GM23338 (cell line): ENCODE data around the gene GPR4. TPM values are rescaled to one million over a fixed set of nuclear protein-coding genes. Genes with fewer than 3 reads are reported as not detected.

ENCODE experiments used
- ATAC-seq: fragments of 200-7000 bp; cut with Tn5 transposase; 3 replicates; pipeline ENCODE4 v1.9.1; 2020
- DNase-seq: peaks from one replicate; pipeline ENCODE4 v3.0.0-alpha.2; 2015; ENCODE audit warnings: low spot score
- H2AFZ ChIP-seq: fragments of 200-600 bp; sonication (generic); 2 replicates; pipeline ENCODE4 v1.8.0; 2016; ENCODE audit warnings: antibody characterized with exemption, mild to moderate bottlenecking, moderate library complexity
- H3F3A ChIP-seq: fragments of 200-600 bp; sonication (generic); replicated peaks from 2 replicates; pipeline ENCODE4 v1.8.0; 2017; ENCODE audit warnings: antibody characterized with exemption, mixed run types, low read depth
- H3K27ac ChIP-seq: fragments of 200-600 bp; sonication (generic); 2 replicates; pipeline ENCODE4 v1.6.1; 2016; ENCODE audit warnings: low read depth
- H3K27me3 ChIP-seq: fragments of 200-600 bp; sonication (generic); 2 replicates; pipeline ENCODE4 v1.8.0; 2016; ENCODE audit warnings: mild to moderate bottlenecking, mixed run types, moderate library complexity; ENCODE audit not compliant: insufficient read depth
- H3K36me3 ChIP-seq: fragments of 200-600 bp; sonication (generic); 2 replicates; pipeline ENCODE4 v1.8.0; 2016; ENCODE audit warnings: mild to moderate bottlenecking; ENCODE audit not compliant: insufficient read depth
- H3K4me1 ChIP-seq: fragments of 200-600 bp; sonication (generic); 2 replicates; pipeline ENCODE4 v1.8.0; 2016; ENCODE audit warnings: mild to moderate bottlenecking, moderate library complexity; ENCODE audit not compliant: insufficient read depth
- H3K4me2 ChIP-seq: fragments of 200-600 bp; sonication (generic); 2 replicates; pipeline ENCODE4 v1.7.1; 2017; ENCODE audit warnings: mixed run types
- H3K4me3 ChIP-seq: fragments of 200-600 bp; sonication (generic); 2 replicates; pipeline ENCODE4 v1.6.1; 2016; ENCODE audit warnings: mixed run types
- H3K79me2 ChIP-seq: fragments of 200-600 bp; sonication (generic); replicated peaks from 2 replicates; pipeline ENCODE4 v1.8.0; 2017; ENCODE audit warnings: mild to moderate bottlenecking; ENCODE audit not compliant: insufficient read depth
- H3K9me2 ChIP-seq: fragments of 200-600 bp; sonication (generic); 2 replicates; pipeline ENCODE4 v1.8.0; 2017; ENCODE audit not compliant: insufficient read depth
- H4K20me1 ChIP-seq: fragments of 200-600 bp; sonication (generic); replicated peaks from 2 replicates; pipeline ENCODE4 v1.8.0; 2017; ENCODE audit warnings: mild to moderate bottlenecking; ENCODE audit not compliant: insufficient read depth
- H3K27ac Mint-ChIP-seq: 2 replicates; pipeline ENCODE4 v1.8.0; 2020; ENCODE audit warnings: inconsistent platforms, mild to moderate bottlenecking, moderate library complexity, mixed read lengths
- H3K27me3 Mint-ChIP-seq: 3 replicates; pipeline ENCODE4 v1.8.0; 2022; ENCODE audit warnings: low read depth, mild to moderate bottlenecking, moderate library complexity, mixed read lengths, inconsistent platforms; ENCODE audit not compliant: insufficient read depth, poor library complexity
- H3K36me3 Mint-ChIP-seq: 3 replicates; pipeline ENCODE4 v1.8.0; 2021; ENCODE audit warnings: low read depth, mild to moderate bottlenecking, inconsistent platforms, moderate library complexity, mixed read lengths
- H3K4me1 Mint-ChIP-seq: 3 replicates; pipeline ENCODE4 v1.8.0; 2020; ENCODE audit warnings: mild to moderate bottlenecking, inconsistent platforms, mixed read lengths
- H3K4me3 Mint-ChIP-seq: 3 replicates; pipeline ENCODE4 v1.8.0; 2021; ENCODE audit warnings: moderate library complexity, mild to moderate bottlenecking, inconsistent platforms, mixed read lengths
- H3K9me3 Mint-ChIP-seq: 3 replicates; pipeline ENCODE4 v1.8.0; 2020; ENCODE audit warnings: moderate library complexity, mild to moderate bottlenecking, inconsistent platforms, mixed read lengths
- CREB1 ChIP-seq: fragments of 250-450 bp; sonication (Bioruptor Pico); IDR thresholded peaks from 2 replicates; pipeline ENCODE4 v1.5.0; 2020; ENCODE audit warnings: low read depth, mild to moderate bottlenecking, moderate library complexity
- EZH2 ChIP-seq: fragments of 200-600 bp; sonication (generic); IDR thresholded peaks from one replicate; pipeline ENCODE4 v1.8.0; 2017; ENCODE audit warnings: antibody characterized with exemption, mild to moderate bottlenecking, low read depth; ENCODE audit not compliant: unreplicated experiment
- EZH2phosphoT487 ChIP-seq: fragments of 200-600 bp; sonication (generic); IDR thresholded peaks from one replicate; pipeline ENCODE4 v1.8.1; 2018; ENCODE audit warnings: antibody characterized with exemption; ENCODE audit not compliant: unreplicated experiment
- JUNB ChIP-seq: IDR thresholded peaks from one replicate; pipeline ENCODE4 v1.6.1; 2016; ENCODE audit warnings: antibody characterized with exemption; ENCODE audit not compliant: unreplicated experiment
- NANOG ChIP-seq: IDR thresholded peaks from 2 replicates; pipeline ENCODE4 v1.6.1; 2016; ENCODE audit warnings: antibody characterized with exemption, borderline replicate concordance
- POLR2AphosphoS5 ChIP-seq: IDR thresholded peaks from 2 replicates; pipeline ENCODE4 v1.6.1; 2016; ENCODE audit warnings: antibody characterized with exemption, low read depth
- STAT1 ChIP-seq: IDR thresholded peaks from one replicate; pipeline ENCODE4 v1.6.1; 2016; ENCODE audit warnings: antibody characterized with exemption; ENCODE audit not compliant: unreplicated experiment
- ZNF114 ChIP-seq: fragments of 250-450 bp; sonication (Bioruptor Pico); IDR thresholded peaks from 2 replicates; pipeline ENCODE4 v1.5.0; 2020; ENCODE audit warnings: mild to moderate bottlenecking, moderate library complexity
- ZNF331 ChIP-seq: fragments of 250-450 bp; sonication (Bioruptor Pico); IDR thresholded peaks from 2 replicates; pipeline ENCODE4 v1.5.0; 2020; ENCODE audit warnings: low read depth, mild to moderate bottlenecking, moderate library complexity
- polyA plus RNA-seq: library from polyadenylated mRNA; unstranded; fragments of >200 nt; fragmentation: Nextera tagmentation; extraction: Ambion mirVana; gene quantifications from 2 replicates; pipeline ENCODE4 v1.2.1, GENCODE V29; 2016
- total RNA-seq: library from RNA; depleted of rRNA; stranded (reverse); fragments of >200 nt; shearing (Covaris generic); gene quantifications from 2 replicates; pipeline ENCODE4 v1.2.3, GENCODE V29; 2014
- TF ChIP-seq, protein P1 (sequence below): IDR thresholded peaks from 2 replicates; pipeline ENCODE4 v1.6.1; 2016; ENCODE audit warnings: antibody characterized with exemption
- TF ChIP-seq, protein P2 (sequence below): fragments of 250-450 bp; sonication (Bioruptor Pico); IDR thresholded peaks from 2 replicates; pipeline ENCODE4 v1.5.0; 2020; ENCODE audit warnings: mild to moderate bottlenecking, moderate library complexity
- TF ChIP-seq, protein P3 (sequence below), 2 experiments: fragments of 200-600 bp in 1 of 2; sonication (generic) in 1 of 2; conservative IDR thresholded peaks; 2 replicates each; pipeline versions ENCODE4 v1.5.1 to v1.6.1; 2016 to 2017; ENCODE audit warnings: antibody characterized with exemption in 2 of 2, low read depth in 2 of 2, mild to moderate bottlenecking in 2 of 2, moderate library complexity in 1 of 2
- TF ChIP-seq, protein P4 (sequence below): IDR thresholded peaks from one replicate; pipeline ENCODE4 v1.6.1; 2018; ENCODE audit warnings: antibody characterized with exemption; ENCODE audit not compliant: unreplicated experiment

The GPR4 gene
- total and polyA plus RNA-seq, 2 experiments from 2014 or later: 0.06 to 0.14 TPM

GRCh38 chr19:45556835-45557234, 45.2 kb downstream of the GPR4 start:
- Histone ChIP-seq H3K9me2 (no peaks in the 10 kb centered on the region), H3K4me3 (no peak overlapping the region), H2AFZ (no peak overlapping the region), H3F3A (peaks cover 14% of the 10 kb centered on the region; the same call in 1 of the 2 replicates), H3K27ac (no peak overlapping the region), H4K20me1 (no peaks in the 10 kb centered on the region; the same call in 1 of the 2 replicates), H3K36me3 (no peaks in the 10 kb centered on the region), H3K79me2 (no peaks in the 10 kb centered on the region), H3K4me1 (peaks cover 7% of the 10 kb centered on the region), H3K27me3 (no peaks in the 10 kb centered on the region), H3K4me2 (no peak overlapping the region)
- peaks cover 5% of the 10 kb centered on the region; the same call in 2 of the 3 replicates for H3K36me3 Mint-ChIP-seq
- peak overlapping the region; percentile 64; the same call in 1 of the 2 replicates for H3K27ac Mint-ChIP-seq
- H3K4me3 Mint-ChIP-seq: no peak overlapping the region
- TF ChIP-seq NANOG (no peak), POLR2AphosphoS5 (no peak), JUNB (no peak), CREB1 (no peak), EZH2 (no peak), ZNF114 (no peak), EZH2phosphoT487 (no peak), STAT1 (no peak), ZNF331 (CRISPR knock-in tag) (no peak)
- TF ChIP-seq, protein P1, sequence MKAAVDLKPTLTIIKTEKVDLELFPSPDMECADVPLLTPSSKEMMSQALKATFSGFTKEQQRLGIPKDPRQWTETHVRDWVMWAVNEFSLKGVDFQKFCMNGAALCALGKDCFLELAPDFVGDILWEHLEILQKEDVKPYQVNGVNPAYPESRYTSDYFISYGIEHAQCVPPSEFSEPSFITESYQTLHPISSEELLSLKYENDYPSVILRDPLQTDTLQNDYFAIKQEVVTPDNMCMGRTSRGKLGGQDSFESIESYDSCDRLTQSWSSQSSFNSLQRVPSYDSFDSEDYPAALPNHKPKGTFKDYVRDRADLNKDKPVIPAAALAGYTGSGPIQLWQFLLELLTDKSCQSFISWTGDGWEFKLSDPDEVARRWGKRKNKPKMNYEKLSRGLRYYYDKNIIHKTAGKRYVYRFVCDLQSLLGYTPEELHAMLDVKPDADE: no peak
- TF ChIP-seq, protein P2, sequence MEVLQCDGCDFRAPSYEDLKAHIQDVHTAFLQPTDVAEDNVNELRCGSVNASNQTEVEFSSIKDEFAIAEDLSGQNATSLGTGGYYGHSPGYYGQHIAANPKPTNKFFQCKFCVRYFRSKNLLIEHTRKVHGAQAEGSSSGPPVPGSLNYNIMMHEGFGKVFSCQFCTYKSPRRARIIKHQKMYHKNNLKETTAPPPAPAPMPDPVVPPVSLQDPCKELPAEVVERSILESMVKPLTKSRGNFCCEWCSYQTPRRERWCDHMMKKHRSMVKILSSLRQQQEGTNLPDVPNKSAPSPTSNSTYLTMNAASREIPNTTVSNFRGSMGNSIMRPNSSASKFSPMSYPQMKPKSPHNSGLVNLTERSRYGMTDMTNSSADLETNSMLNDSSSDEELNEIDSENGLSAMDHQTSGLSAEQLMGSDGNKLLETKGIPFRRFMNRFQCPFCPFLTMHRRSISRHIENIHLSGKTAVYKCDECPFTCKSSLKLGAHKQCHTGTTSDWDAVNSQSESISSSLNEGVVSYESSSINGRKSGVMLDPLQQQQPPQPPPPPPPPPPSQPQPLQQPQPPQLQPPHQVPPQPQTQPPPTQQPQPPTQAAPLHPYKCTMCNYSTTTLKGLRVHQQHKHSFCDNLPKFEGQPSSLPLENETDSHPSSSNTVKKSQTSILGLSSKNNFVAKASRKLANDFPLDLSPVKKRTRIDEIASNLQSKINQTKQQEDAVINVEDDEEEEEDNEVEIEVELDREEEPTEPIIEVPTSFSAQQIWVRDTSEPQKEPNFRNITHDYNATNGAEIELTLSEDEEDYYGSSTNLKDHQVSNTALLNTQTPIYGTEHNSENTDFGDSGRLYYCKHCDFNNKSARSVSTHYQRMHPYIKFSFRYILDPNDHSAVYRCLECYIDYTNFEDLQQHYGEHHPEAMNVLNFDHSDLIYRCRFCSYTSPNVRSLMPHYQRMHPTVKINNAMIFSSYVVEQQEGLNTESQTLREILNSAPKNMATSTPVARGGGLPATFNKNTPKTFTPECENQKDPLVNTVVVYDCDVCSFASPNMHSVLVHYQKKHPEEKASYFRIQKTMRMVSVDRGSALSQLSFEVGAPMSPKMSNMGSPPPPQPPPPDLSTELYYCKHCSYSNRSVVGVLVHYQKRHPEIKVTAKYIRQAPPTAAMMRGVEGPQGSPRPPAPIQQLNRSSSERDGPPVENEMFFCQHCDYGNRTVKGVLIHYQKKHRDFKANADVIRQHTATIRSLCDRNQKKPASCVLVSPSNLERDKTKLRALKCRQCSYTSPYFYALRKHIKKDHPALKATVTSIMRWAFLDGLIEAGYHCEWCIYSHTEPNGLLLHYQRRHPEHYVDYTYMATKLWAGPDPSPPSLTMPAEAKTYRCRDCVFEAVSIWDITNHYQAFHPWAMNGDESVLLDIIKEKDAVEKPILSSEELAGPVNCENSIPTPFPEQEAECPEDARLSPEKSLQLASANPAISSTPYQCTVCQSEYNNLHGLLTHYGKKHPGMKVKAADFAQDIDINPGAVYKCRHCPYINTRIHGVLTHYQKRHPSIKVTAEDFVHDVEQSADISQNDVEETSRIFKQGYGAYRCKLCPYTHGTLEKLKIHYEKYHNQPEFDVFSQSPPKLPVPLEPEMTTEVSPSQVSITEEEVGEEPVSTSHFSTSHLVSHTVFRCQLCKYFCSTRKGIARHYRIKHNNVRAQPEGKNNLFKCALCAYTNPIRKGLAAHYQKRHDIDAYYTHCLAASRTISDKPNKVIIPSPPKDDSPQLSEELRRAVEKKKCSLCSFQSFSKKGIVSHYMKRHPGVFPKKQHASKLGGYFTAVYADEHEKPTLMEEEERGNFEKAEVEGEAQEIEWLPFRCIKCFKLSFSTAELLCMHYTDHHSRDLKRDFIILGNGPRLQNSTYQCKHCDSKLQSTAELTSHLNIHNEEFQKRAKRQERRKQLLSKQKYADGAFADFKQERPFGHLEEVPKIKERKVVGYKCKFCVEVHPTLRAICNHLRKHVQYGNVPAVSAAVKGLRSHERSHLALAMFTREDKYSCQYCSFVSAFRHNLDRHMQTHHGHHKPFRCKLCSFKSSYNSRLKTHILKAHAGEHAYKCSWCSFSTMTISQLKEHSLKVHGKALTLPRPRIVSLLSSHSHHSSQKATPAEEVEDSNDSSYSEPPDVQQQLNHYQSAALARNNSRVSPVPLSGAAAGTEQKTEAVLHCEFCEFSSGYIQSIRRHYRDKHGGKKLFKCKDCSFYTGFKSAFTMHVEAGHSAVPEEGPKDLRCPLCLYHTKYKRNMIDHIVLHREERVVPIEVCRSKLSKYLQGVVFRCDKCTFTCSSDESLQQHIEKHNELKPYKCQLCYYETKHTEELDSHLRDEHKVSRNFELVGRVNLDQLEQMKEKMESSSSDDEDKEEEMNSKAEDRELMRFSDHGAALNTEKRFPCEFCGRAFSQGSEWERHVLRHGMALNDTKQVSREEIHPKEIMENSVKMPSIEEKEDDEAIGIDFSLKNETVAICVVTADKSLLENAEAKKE: no peak
- TF ChIP-seq, protein P3, sequence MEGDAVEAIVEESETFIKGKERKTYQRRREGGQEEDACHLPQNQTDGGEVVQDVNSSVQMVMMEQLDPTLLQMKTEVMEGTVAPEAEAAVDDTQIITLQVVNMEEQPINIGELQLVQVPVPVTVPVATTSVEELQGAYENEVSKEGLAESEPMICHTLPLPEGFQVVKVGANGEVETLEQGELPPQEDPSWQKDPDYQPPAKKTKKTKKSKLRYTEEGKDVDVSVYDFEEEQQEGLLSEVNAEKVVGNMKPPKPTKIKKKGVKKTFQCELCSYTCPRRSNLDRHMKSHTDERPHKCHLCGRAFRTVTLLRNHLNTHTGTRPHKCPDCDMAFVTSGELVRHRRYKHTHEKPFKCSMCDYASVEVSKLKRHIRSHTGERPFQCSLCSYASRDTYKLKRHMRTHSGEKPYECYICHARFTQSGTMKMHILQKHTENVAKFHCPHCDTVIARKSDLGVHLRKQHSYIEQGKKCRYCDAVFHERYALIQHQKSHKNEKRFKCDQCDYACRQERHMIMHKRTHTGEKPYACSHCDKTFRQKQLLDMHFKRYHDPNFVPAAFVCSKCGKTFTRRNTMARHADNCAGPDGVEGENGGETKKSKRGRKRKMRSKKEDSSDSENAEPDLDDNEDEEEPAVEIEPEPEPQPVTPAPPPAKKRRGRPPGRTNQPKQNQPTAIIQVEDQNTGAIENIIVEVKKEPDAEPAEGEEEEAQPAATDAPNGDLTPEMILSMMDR (conservative IDR thresholded peaks at IDR 0.05; ENCODE audit: low read depth in 2 of 2): no peak
- TF ChIP-seq, protein P4, sequence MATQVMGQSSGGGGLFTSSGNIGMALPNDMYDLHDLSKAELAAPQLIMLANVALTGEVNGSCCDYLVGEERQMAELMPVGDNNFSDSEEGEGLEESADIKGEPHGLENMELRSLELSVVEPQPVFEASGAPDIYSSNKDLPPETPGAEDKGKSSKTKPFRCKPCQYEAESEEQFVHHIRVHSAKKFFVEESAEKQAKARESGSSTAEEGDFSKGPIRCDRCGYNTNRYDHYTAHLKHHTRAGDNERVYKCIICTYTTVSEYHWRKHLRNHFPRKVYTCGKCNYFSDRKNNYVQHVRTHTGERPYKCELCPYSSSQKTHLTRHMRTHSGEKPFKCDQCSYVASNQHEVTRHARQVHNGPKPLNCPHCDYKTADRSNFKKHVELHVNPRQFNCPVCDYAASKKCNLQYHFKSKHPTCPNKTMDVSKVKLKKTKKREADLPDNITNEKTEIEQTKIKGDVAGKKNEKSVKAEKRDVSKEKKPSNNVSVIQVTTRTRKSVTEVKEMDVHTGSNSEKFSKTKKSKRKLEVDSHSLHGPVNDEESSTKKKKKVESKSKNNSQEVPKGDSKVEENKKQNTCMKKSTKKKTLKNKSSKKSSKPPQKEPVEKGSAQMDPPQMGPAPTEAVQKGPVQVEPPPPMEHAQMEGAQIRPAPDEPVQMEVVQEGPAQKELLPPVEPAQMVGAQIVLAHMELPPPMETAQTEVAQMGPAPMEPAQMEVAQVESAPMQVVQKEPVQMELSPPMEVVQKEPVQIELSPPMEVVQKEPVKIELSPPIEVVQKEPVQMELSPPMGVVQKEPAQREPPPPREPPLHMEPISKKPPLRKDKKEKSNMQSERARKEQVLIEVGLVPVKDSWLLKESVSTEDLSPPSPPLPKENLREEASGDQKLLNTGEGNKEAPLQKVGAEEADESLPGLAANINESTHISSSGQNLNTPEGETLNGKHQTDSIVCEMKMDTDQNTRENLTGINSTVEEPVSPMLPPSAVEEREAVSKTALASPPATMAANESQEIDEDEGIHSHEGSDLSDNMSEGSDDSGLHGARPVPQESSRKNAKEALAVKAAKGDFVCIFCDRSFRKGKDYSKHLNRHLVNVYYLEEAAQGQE: no peak
- peaks cover 4% of the 10 kb centered on the region for H3K4me1 Mint-ChIP-seq
- peaks cover 12% of the 10 kb centered on the region for H3K27me3 Mint-ChIP-seq
- ATAC-seq (no peak), DNase-seq (no peak)
- H3K9me3 Mint-ChIP-seq: no peaks in the 10 kb centered on the region
